Measurements from ENCODE around the gene WDR45. TPM values are rescaled to one million over a fixed set of nuclear protein-coding genes. Genes with fewer than 3 reads are reported as not detected.
"Not testable (repeated sequence)": the region's sequence is repeated elsewhere in the genome, so short reads cannot be mapped to it uniquely, and the experiment has no call there.

The WDR45 gene
- total RNA-seq (100 to 1,000 TPM in 1 of 7 donors, 10 to 100 TPM in 6; 59.3 to 123 (median 64.7) TPM), polyA plus RNA-seq (100 to 1,000 TPM in 1 of 3 donors, 10 to 100 TPM in 2; 49.3 to 122 (median 95.4) TPM)
- long read RNA-seq, donor 1, transcript WDR45-207 (11 exons, 1,639 nt), result major isoform, 8 of 13 reads
- long read RNA-seq, donor 1, partial matches to known transcripts, result 0 of 13 reads
- long read RNA-seq, donor 1, other reads (novel, unspliced or antisense), result 0 of 13 reads
- long read RNA-seq, donor 2, transcript WDR45-207 (11 exons, 1,639 nt), result major isoform, 5 of 10 reads
- long read RNA-seq, donor 2, partial matches to known transcripts, result 0 of 10 reads
- long read RNA-seq, donor 2, other reads (novel, unspliced or antisense), result 0 of 10 reads

GRCh38 chrX:49079489-49080428 is at the start of gene WDR45:
Gene WDR45, minus strand, starts transcription at chrX:49079887. Its CDS starts 1,792 bp downstream, at chrX:49078095.
- DNase-seq, result peak; percentile 93
- H3K27me3 ChIP-seq (replicated peaks in 1 of 7), result no peaks in the 10 kb centered on the region
- TF ChIP-seq POLR2A (IDR thresholded peaks at IDR 0.05) (peak in 1 of 3 donors; percentile 38), POLR2AphosphoS5 (IDR thresholded peaks at IDR 0.05) (peak; percentile 88 to 89 (median 88)), CTCF (IDR thresholded peaks at IDR 0.05 in 8 of 11, conservative IDR thresholded peaks at IDR 0.05 in 3 of 11) (no peak)
- no peaks in the 10 kb centered on the region for H3K9me3 ChIP-seq
- 1 to 35% (median 3%) methylated on average over 9 to 55 of the region's 55 CpGs for WGBS, 5 donors
- peak within 1 kb of the TSS; percentile 88 to 97 (median 95) for H3K27ac ChIP-seq
- H3K4me3 ChIP-seq, result peak within 1 kb of the TSS; percentile 33 to 79 (median 50)
- peaks cover 0 to 34% (median 0%) of the 10 kb centered on the region in 6 donors for H3K36me3 ChIP-seq
- intact Hi-C loops (cut with DNase I; ENCODE audit: low total_unique reads), result no loop called here
- H3K4me1 ChIP-seq, result peaks cover 0 to 12% (median under 1%) of the 10 kb centered on the region in 6 donors

GRCh38 chrX:49129427-49129826 is 49.7 kb upstream of the WDR45 start:
- intact Hi-C loops (cut with DNase I; ENCODE audit: low total_unique reads), result no loop called here
- Histone ChIP-seq H3K36me3 (no peaks in the 10 kb centered on the region), H3K4me3 (no peak overlapping the region), H3K27ac (no peak overlapping the region), H3K4me1 (no peaks in the 10 kb centered on the region), H3K9me3 (no peaks in the 10 kb centered on the region), H3K27me3 (replicated peaks in 1 of 7) (no peaks in the 10 kb centered on the region)
- WGBS, 5 donors, result 15 to 57% (median 30%) methylated on average over 4 of the region's 4 CpGs
- TF ChIP-seq POLR2AphosphoS5 (IDR thresholded peaks at IDR 0.05) (no peak), CTCF (IDR thresholded peaks at IDR 0.05 in 8 of 11, conservative IDR thresholded peaks at IDR 0.05 in 3 of 11) (no peak), POLR2A (IDR thresholded peaks at IDR 0.05) (no peak)
- no peak for DNase-seq

- H3K27me3 ChIP-seq (replicated peaks in 1 of 7); intact Hi-C loops (cut with DNase I; ENCODE audit: low total_unique reads); H3K4me1 ChIP-seq; H3K4me3 ChIP-seq; H3K36me3 ChIP-seq; DNase-seq; H3K27ac ChIP-seq; H3K9me3 ChIP-seq: not testable (repeated sequence)
- 35 to 75% (median 55%) methylated on average over 11 to 13 of the region's 13 CpGs for WGBS, 5 donors
Measured at GRCh38 chrX:49127742-49128258, 48.1 kb upstream of the WDR45 start.

GRCh38 chrX:49122499-49122898 is 42.8 kb upstream of the WDR45 start:
- 80 to 95% (median 88%) methylated on average over 2 to 5 of the region's 5 CpGs for WGBS, 5 donors
- no peak overlapping the region for H3K27ac ChIP-seq
- peaks cover 0 to 26% (median 12%) of the 10 kb centered on the region in 6 donors for H3K4me1 ChIP-seq
- intact Hi-C loops (cut with DNase I; ENCODE audit: low total_unique reads), result no loop called here
- H3K27me3 ChIP-seq (replicated peaks in 1 of 7), result no peaks in the 10 kb centered on the region
- TF ChIP-seq POLR2AphosphoS5 (IDR thresholded peaks at IDR 0.05) (no peak), POLR2A (IDR thresholded peaks at IDR 0.05) (no peak), CTCF (IDR thresholded peaks at IDR 0.05 in 8 of 11, conservative IDR thresholded peaks at IDR 0.05 in 3 of 11) (no peak)
- H3K4me3 ChIP-seq, result peak overlapping the region in 7 of 8 donors; percentile 45 to 89 (median 63)
- H3K36me3 ChIP-seq, result peaks cover 0 to 49% (median 16%) of the 10 kb centered on the region in 6 donors
- H3K9me3 ChIP-seq, result no peaks in the 10 kb centered on the region
- DNase-seq, result no peak
